Peyer's patch (tissue), 4 donors: ENCODE measurements around the gene SARNP. TPM values are rescaled to one million over a fixed set of nuclear protein-coding genes. Genes with fewer than 3 reads are reported as not detected.
"Not testable (repeated sequence)": the region's sequence is repeated elsewhere in the genome, so short reads cannot be mapped to it uniquely, and the experiment has no call there.

ENCODE experiments used
- DNase-seq, 3 donors: peaks; one replicate each; pipeline ENCODE4 v3.0.0-alpha.2; 2017 to 2019
- H3K27ac ChIP-seq, 4 donors: fragments of 200-600 bp; sonication (generic); one replicate each; pipeline ENCODE4 v1.5.1; 2016 to 2019
- H3K27me3 ChIP-seq, 2 donors: fragments of 200-600 bp; sonication (generic); one replicate each; pipeline ENCODE4 v1.5.1; 2019
- H3K36me3 ChIP-seq, 3 donors: fragments of 200-600 bp; sonication (generic); one replicate each; pipeline ENCODE4 v1.5.1; 2016 to 2019
- H3K4me1 ChIP-seq, 4 donors: fragments of 200-600 bp; sonication (generic); one replicate each; pipeline ENCODE4 v1.5.1; 2016 to 2019
- H3K4me3 ChIP-seq, 4 donors: fragments of 200-600 bp; sonication (generic); 1 replicate in 3 of 4; 2 replicates in 1 of 4; pipeline ENCODE4 v1.5.1; 2016 to 2019; ENCODE audit warnings: mild to moderate bottlenecking in 1 of 4
- H3K9me3 ChIP-seq, 4 donors: fragments of 200-600 bp; sonication (generic); one replicate each; pipeline ENCODE4 v1.5.1; 2016 to 2019; ENCODE audit warnings: mild to moderate bottlenecking in 1 of 4
- POLR2A ChIP-seq, 2 donors: fragments of 450-650 bp; IDR thresholded peaks; one replicate each; pipeline ENCODE4 v1.5.1; 2017; ENCODE audit warnings: antibody characterized with exemption in 2 of 2, mild to moderate bottlenecking in 2 of 2, moderate library complexity in 2 of 2
- total RNA-seq, 4 donors: library from RNA; depleted of rRNA; stranded (reverse); fragments of >200 nt; gene quantifications; one replicate each; pipeline ENCODE4 v1.1.0, GENCODE V29; 2016
- TF ChIP-seq, protein P1 (sequence below), 6 experiments: fragments of 450-650 bp in 4 of 6; fragments of 200-600 bp in 2 of 6; sonication (generic) in 1 of 6; IDR thresholded peaks; one replicate each; pipeline ENCODE4 v1.5.1; 2017 to 2019; ENCODE audit warnings: antibody characterized with exemption in 6 of 6, mild to moderate bottlenecking in 3 of 6, moderate library complexity in 1 of 6

Gene SARNP
- total RNA-seq, 4 donors from 2014 or later: 21.9 to 60.2 (median 44.9) TPM

GRCh38 chr12:55767156-55767555 lies 50.4 kb downstream of the SARNP start:
- H3K4me3 ChIP-seq: no peak overlapping the region
- peaks cover 0 to 42% (median 0%) of the 10 kb centered on the region in 3 donors for H3K36me3 ChIP-seq
- H3K4me1 ChIP-seq: no peaks in the 10 kb centered on the region
- no peak for DNase-seq
- no peaks in the 10 kb centered on the region for H3K9me3 ChIP-seq
- TF ChIP-seq, protein P1, sequence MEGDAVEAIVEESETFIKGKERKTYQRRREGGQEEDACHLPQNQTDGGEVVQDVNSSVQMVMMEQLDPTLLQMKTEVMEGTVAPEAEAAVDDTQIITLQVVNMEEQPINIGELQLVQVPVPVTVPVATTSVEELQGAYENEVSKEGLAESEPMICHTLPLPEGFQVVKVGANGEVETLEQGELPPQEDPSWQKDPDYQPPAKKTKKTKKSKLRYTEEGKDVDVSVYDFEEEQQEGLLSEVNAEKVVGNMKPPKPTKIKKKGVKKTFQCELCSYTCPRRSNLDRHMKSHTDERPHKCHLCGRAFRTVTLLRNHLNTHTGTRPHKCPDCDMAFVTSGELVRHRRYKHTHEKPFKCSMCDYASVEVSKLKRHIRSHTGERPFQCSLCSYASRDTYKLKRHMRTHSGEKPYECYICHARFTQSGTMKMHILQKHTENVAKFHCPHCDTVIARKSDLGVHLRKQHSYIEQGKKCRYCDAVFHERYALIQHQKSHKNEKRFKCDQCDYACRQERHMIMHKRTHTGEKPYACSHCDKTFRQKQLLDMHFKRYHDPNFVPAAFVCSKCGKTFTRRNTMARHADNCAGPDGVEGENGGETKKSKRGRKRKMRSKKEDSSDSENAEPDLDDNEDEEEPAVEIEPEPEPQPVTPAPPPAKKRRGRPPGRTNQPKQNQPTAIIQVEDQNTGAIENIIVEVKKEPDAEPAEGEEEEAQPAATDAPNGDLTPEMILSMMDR (IDR thresholded peaks at IDR 0.05): no peak
- TF ChIP-seq POLR2A (IDR thresholded peaks at IDR 0.05): no peak
- H3K27ac ChIP-seq: no peak overlapping the region
- no peaks in the 10 kb centered on the region for H3K27me3 ChIP-seq

- no peak overlapping the region for H3K27ac ChIP-seq
- H3K9me3 ChIP-seq: no peaks in the 10 kb centered on the region
- peaks cover 0 to 36% (median 0%) of the 10 kb centered on the region in 3 donors for H3K36me3 ChIP-seq
- no peak overlapping the region for H3K4me3 ChIP-seq
- H3K27me3 ChIP-seq: no peaks in the 10 kb centered on the region
- H3K4me1 ChIP-seq: no peaks in the 10 kb centered on the region
- no peak for DNase-seq
- no peak for TF ChIP-seq POLR2A (IDR thresholded peaks at IDR 0.05)
- TF ChIP-seq, protein P1 (IDR thresholded peaks at IDR 0.05): no peak
These were observed 51.7 kb downstream of the SARNP start for GRCh38 chr12:55765736-55766290.

- no peaks in the 10 kb centered on the region for H3K9me3 ChIP-seq
- H3K4me1 ChIP-seq: no peaks in the 10 kb centered on the region
- TF ChIP-seq, protein P1 (IDR thresholded peaks at IDR 0.05): no peak
- TF ChIP-seq POLR2A (IDR thresholded peaks at IDR 0.05): no peak
- H3K36me3 ChIP-seq: peaks cover 0 to 59% (median 0%) of the 10 kb centered on the region in 3 donors
- no peak for DNase-seq
- H3K27ac ChIP-seq: no peak overlapping the region
- H3K27me3 ChIP-seq: no peaks in the 10 kb centered on the region
- H3K4me3 ChIP-seq: no peak overlapping the region
These were observed 54.9 kb downstream of the SARNP start for GRCh38 chr12:55762646-55763045.

GRCh38 chr12:55760663-55761062 lies 56.9 kb downstream of the SARNP start:
- H3K36me3 ChIP-seq: peaks cover 0 to 72% (median 0%) of the 10 kb centered on the region in 3 donors
- no peak overlapping the region for H3K4me3 ChIP-seq
- H3K9me3 ChIP-seq: no peaks in the 10 kb centered on the region
- no peaks in the 10 kb centered on the region for H3K4me1 ChIP-seq
- no peak for TF ChIP-seq POLR2A (IDR thresholded peaks at IDR 0.05)
- TF ChIP-seq, protein P1 (IDR thresholded peaks at IDR 0.05): no peak
- no peak for DNase-seq
- no peaks in the 10 kb centered on the region for H3K27me3 ChIP-seq
- H3K27ac ChIP-seq: no peak overlapping the region

DNA sequence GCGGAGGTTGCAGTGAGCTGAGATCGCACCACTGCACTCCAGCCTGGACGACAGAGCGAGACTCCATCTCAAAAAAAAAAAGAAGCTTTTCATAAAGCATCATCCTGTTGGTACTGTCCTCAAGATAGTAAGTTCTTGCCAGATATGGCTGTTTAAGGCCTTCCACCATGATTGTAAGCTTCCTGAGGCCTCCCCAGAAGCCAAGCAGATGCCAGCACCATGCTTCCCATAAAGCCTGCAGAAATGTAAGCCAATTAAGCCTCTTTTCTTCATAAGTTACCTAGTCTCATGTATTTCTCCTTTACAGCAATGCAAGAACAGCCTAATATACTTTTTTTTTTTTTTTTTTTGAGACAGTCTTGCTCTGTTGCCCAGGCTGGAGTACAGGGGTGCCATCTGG lies 58.9 kb downstream of the SARNP start:
- H3K36me3 ChIP-seq: peaks cover 0 to 84% (median 0%) of the 10 kb centered on the region in 3 donors
- not testable (repeated sequence) for DNase-seq, H3K9me3 ChIP-seq

DNA sequence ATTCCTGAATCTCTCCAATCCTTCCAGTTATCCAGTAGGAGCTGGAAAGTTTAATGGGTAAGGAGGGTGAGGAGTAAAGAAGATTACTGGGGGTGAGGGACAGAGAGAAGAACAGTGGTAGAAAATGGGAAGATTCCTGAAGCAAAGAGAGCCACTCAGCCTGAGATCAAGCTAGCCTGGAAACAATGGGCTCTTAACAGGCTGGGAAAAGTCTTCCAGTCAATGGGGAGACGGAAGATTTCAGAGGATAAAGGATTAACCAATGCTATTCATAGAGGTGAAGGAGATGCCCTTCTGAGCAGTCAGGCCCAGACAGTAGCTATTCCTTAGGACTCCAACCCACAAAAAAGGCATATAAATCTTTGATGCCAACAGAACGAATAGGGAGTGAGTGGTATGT lies 59.8 kb downstream of the SARNP start:
- no peak for DNase-seq
- Histone ChIP-seq H3K9me3 (no peaks in the 10 kb centered on the region), H3K4me3 (no peak overlapping the region), H3K36me3 (peaks cover 0 to 89% (median 0%) of the 10 kb centered on the region in 3 donors), H3K27ac (no peak overlapping the region), H3K27me3 (no peaks in the 10 kb centered on the region), H3K4me1 (no peaks in the 10 kb centered on the region)
- TF ChIP-seq, protein P1 (IDR thresholded peaks at IDR 0.05): no peak
- no peak for TF ChIP-seq POLR2A (IDR thresholded peaks at IDR 0.05)

More for the DNA sequence above, 58.9 kb downstream of the SARNP start:
- not testable (repeated sequence) for H3K4me3 ChIP-seq, H3K4me1 ChIP-seq, H3K27ac ChIP-seq, H3K27me3 ChIP-seq
